Upper lobe of right lung (tissue), 1 donor: Measurements from ENCODE around the gene GPR107. TPM values are rescaled to one million over a fixed set of nuclear protein-coding genes. Genes with fewer than 3 reads are reported as not detected.
A peak's percentile ranks its signal among the peaks of the same experiment; 100 is the strongest.

Experiments used
- ATAC-seq: fragments of 200-7000 bp; cut with Tn5 transposase; one replicate; pipeline ENCODE4 v1.9.1; 2020; ENCODE audit warnings: mild to moderate bottlenecking, moderate library complexity
- DNase-seq: peaks from one replicate; pipeline ENCODE4 v3.0.0-alpha.2; 2020
- H3K27ac ChIP-seq: fragments of 200-600 bp; one replicate; pipeline ENCODE4 v1.8.0; 2022
- H3K27me3 ChIP-seq: fragments of 200-600 bp; one replicate; pipeline ENCODE4 v1.8.0; 2022; ENCODE audit warnings: mild to moderate bottlenecking
- H3K36me3 ChIP-seq: fragments of 200-600 bp; one replicate; pipeline ENCODE4 v1.8.0; 2022
- H3K4me1 ChIP-seq: fragments of 200-600 bp; one replicate; pipeline ENCODE4 v1.8.0; 2022
- H3K4me3 ChIP-seq: fragments of 200-600 bp; one replicate; pipeline ENCODE4 v1.8.0; 2022; ENCODE audit warnings: mild to moderate bottlenecking
- H3K9me3 ChIP-seq: fragments of 200-600 bp; one replicate; pipeline ENCODE4 v1.8.0; 2022
- intact Hi-C: fragments of 100-400 bp; cut with DNase I; formaldehyde crosslinking; loops from one replicate; pipeline ENCODE4 v1.11.0; 2022
- total RNA-seq: library from RNA; stranded (reverse); fragmentation: NEBNext Ultra II Directional; extraction: Animal tissue kit (Norgen Biotek cat#: 25700); gene quantifications from one replicate; pipeline ENCODE4 v1.2.1, GENCODE V29; 2021
- TF ChIP-seq, protein P1 (sequence below): fragments of 200-600 bp; IDR thresholded peaks from one replicate; pipeline ENCODE4 v1.8.0; 2022; ENCODE audit warnings: antibody characterized with exemption
- donor health status: DM: no; HTN: yes; CAD: no; lungs with severe emphysema.

The GPR107 gene
- total RNA-seq, 1 donor from 2014 or later: 39.3 TPM

DNA sequence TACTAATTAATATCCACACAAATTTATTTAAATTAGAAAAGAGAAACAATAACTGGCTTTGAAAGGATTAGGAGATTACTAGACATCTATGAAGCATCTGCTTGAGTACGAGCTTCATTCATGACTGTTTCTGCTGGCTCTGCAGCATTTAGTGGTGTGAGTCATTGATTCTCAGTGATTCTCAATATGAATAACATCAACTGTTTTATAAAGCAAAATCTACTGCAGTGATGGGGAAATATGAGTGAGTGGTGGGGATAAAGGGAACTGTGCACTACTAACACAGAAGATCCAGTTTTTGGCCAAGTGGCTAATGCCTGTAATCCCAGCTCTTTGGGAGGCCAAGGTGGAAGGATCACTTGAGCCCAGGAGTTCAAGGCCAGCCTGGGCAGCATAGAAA is 19.1 kb upstream of the GPR107 start:
- no peaks in the 10 kb centered on the region for H3K27me3 ChIP-seq
- no peak for DNase-seq
- intact Hi-C loops: no loop called here
- H3K36me3 ChIP-seq: no peaks in the 10 kb centered on the region
- H3K27ac ChIP-seq: no peak overlapping the region
- H3K9me3 ChIP-seq: no peaks in the 10 kb centered on the region
- TF ChIP-seq, protein P1, sequence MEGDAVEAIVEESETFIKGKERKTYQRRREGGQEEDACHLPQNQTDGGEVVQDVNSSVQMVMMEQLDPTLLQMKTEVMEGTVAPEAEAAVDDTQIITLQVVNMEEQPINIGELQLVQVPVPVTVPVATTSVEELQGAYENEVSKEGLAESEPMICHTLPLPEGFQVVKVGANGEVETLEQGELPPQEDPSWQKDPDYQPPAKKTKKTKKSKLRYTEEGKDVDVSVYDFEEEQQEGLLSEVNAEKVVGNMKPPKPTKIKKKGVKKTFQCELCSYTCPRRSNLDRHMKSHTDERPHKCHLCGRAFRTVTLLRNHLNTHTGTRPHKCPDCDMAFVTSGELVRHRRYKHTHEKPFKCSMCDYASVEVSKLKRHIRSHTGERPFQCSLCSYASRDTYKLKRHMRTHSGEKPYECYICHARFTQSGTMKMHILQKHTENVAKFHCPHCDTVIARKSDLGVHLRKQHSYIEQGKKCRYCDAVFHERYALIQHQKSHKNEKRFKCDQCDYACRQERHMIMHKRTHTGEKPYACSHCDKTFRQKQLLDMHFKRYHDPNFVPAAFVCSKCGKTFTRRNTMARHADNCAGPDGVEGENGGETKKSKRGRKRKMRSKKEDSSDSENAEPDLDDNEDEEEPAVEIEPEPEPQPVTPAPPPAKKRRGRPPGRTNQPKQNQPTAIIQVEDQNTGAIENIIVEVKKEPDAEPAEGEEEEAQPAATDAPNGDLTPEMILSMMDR: no peak
- peaks cover 48% of the 10 kb centered on the region for H3K4me1 ChIP-seq
- H3K4me3 ChIP-seq: no peak overlapping the region
- ATAC-seq: peak; percentile 41

DNA sequence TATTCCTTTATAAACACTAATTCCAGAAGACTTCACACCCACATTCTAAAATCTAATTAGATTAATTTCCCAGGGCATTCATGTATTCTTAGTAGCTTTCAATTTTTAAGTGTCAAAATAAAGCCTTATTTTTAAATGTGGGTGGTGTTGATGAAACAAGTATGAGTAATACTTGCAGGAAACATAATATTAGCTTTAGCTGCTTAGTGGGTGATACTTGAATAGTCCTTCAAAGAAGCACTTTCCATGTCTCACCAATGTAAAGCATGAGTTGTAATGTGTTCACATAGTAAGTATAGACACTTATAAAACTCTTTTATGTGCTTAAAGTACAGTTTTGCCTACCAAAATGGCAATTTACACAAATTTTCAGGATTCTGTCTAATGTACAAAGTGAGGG is 17.6 kb upstream of the GPR107 start:
- no peak for DNase-seq
- peaks cover 52% of the 10 kb centered on the region for H3K4me1 ChIP-seq

DNA sequence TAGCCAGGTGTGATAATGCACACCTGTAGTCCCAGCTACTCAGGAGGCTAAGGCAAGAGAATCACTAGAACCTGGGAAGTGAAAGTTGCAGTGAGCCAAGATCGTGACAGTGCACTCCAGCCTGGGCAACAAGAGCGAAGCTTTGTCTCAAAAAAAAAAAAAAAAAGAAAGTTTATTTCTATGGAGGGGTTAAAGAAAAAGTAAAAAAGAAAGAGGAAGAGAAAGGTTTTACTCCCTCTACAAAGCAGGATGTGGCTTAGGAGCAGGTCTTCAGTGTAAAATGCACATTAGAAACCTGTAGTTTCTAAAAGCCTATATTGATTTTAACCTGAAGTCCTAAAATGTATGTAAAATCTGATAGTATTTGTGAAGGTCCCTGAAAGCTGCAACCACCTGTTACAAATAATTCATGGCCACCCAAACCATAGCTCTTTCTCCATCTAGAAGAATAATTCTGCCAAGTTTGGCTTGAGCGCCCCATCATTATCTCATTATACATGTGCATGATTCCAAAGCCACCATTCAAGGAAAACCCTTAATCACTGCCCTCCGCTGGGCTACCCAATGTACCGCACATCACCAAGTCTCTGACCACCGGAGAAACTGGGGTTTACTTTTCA is 14.1 kb upstream of the GPR107 start:
- intact Hi-C loops: loop anchor here (10.0 kb wide), 1 partner anchor 155 kb away; no protein-coding TSS in a partner anchor
- no peak for ATAC-seq
- H3K27me3 ChIP-seq: no peaks in the 10 kb centered on the region
- TF ChIP-seq, protein P1: no peak
- no peak overlapping the region for H3K27ac ChIP-seq
- H3K9me3 ChIP-seq: no peaks in the 10 kb centered on the region
- H3K4me1 ChIP-seq: peaks cover 57% of the 10 kb centered on the region
- no peaks in the 10 kb centered on the region for H3K36me3 ChIP-seq
- peak overlapping the region; percentile 81 for H3K4me3 ChIP-seq
- DNase-seq: no peak

More for the DNA sequence above, 17.6 kb upstream of the GPR107 start:
- TF ChIP-seq, protein P1: no peak
- H3K9me3 ChIP-seq: no peaks in the 10 kb centered on the region
- H3K4me3 ChIP-seq: no peak overlapping the region
- H3K36me3 ChIP-seq: no peaks in the 10 kb centered on the region
- H3K27ac ChIP-seq: no peak overlapping the region
- intact Hi-C loops: no loop called here
- no peaks in the 10 kb centered on the region for H3K27me3 ChIP-seq
- peak; percentile 74 for ATAC-seq

DNA sequence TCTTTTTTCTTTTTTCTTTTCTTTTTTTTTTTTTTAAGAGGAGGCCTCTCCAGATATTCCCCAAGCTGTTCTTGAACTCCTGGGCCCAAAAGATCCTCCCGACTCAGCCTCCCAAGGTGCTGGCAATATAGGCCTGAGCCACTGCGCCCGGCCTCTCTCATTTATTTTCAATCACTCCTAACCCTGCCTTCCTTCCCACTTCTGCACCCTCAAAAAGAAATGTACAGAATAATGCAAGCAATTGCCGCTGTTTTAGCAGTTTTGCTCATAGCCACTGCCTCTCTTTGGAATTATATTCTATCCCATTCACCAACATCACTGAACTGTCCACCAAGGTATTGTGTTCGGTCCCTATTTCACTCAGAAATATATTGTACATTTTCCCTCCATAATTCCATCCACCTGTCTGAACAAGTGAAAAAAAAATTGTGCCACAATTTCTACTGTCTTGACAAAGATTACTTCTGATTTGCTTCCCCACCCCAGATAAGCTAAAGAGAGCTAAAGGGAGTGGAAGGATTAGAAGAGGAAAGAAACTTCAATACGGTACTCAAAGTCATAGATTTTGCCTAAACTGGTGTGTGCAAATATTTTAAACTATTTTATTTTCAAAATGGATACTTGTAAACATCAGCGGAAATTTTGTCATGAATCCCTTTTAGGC is 12.6 kb upstream of the GPR107 start:
- DNase-seq: no peak
- peak overlapping the region; percentile 89 for H3K27ac ChIP-seq
- TF ChIP-seq, protein P1: no peak
- H3K27me3 ChIP-seq: no peaks in the 10 kb centered on the region
- no peaks in the 10 kb centered on the region for H3K36me3 ChIP-seq
- H3K9me3 ChIP-seq: no peaks in the 10 kb centered on the region
- intact Hi-C loops: loop anchor here (10.0 kb wide), 1 partner anchor 156 kb away; no protein-coding TSS in a partner anchor
- H3K4me1 ChIP-seq: peaks cover 54% of the 10 kb centered on the region
- peak overlapping the region; percentile 81 for H3K4me3 ChIP-seq
- no peak for ATAC-seq

DNA sequence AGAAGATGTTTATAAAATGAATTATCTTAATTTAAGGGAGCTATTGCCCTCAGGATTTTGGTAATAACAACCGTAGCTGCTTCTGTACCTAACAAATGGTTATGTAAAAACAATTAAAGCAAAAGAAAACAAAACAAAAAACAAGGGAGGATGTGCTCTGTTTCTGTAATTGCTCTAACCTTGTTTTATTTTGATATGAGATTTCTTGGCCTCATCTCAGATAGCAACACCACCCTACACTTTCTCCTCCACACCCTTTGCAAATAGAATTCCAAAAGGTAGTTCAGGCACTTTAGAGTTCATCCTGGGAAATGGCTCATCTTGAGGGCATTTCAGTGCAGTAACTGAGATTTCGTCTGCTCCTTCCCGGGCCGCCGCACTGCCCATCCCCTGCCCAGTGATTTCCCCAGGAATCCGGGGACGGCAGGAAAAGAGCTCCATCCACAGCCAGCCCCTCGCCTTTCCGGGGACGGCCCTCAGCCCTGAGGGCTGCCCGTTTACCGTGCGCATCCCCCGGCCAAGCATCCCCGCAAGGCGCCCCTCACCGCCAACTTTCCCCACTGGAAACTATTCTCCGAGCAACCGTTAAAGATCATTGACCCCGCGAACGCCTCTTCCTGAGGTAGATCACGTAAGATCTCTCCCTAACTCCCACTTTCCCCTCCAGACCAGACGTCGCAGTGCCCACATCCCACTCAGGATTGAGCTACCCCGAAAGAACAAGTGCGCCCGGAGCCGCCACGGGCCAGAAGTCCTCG is 11.9 kb upstream of the GPR107 start:
- H3K4me3 ChIP-seq: peak overlapping the region; percentile 81
- intact Hi-C loops: loop anchor here (10.0 kb wide), 1 partner anchor 157 kb away; no protein-coding TSS in a partner anchor
- H3K4me1 ChIP-seq: peaks cover 47% of the 10 kb centered on the region
- peak overlapping the region; percentile 89 for H3K27ac ChIP-seq
- no peaks in the 10 kb centered on the region for H3K36me3 ChIP-seq
- DNase-seq (no peak), ATAC-seq (no peak)
- TF ChIP-seq, protein P1: no peak
- H3K9me3 ChIP-seq: no peaks in the 10 kb centered on the region
- H3K27me3 ChIP-seq: no peaks in the 10 kb centered on the region
